ENCODE data around the gene KCNH5.

Gene KCNH5

GRCh38 chr14:62739647-62740046 lies 305.6 kb downstream of the KCNH5 start:
- Histone ChIP-seq H3K9me3 (no peaks in the 10 kb centered on the region), H3K36me3 (replicated peaks) (no peaks in the 10 kb centered on the region), H3K27me3 (ENCODE audit: low read depth) (no peaks in the 10 kb centered on the region), H3K4me1 (no peaks in the 10 kb centered on the region), H3K4me3 (no peak overlapping the region)
- no peak for DNase-seq (ENCODE audit: low spot score in 2 of 2)
- in situ Hi-C loops (cut with MboI; ENCODE audit: low sequenced_read_pairs) = no loop called here

- no peak for DNase-seq (ENCODE audit: low spot score in 2 of 2)
Observed at GRCh38 chr14:62736048-62737043, 308.9 kb downstream of the KCNH5 start.

DNA sequence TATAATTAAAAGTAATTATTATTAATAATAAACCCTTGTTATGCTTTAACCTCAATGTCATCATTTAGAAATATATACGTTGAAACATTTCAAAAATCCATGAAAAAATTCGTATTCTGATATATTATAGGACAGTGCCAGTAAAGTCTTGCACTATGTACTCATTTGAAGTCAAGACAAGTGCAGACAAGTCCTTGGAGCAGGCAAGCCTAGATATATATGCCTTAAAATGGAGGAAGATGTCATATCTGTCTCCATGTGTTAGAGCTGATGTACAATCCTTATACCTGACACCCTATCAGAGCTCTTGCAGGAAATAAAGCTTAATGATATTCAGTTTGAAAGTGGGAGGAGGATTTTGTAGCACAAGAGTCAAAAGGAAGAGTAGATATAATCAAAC lies 310.4 kb downstream of the KCNH5 start:
- H3K4me1 ChIP-seq = no peaks in the 10 kb centered on the region
- H3K9me3 ChIP-seq = no peaks in the 10 kb centered on the region
- H3K4me3 ChIP-seq = no peak overlapping the region
- H3K36me3 ChIP-seq (replicated peaks) = no peaks in the 10 kb centered on the region
- H3K27me3 ChIP-seq (ENCODE audit: low read depth) = no peaks in the 10 kb centered on the region
- in situ Hi-C loops (cut with MboI; ENCODE audit: low sequenced_read_pairs) = no loop called here
- no peak for DNase-seq (ENCODE audit: low spot score in 2 of 2)

More at GRCh38 chr14:62736048-62737043, 308.9 kb downstream of the KCNH5 start:
- Histone ChIP-seq H3K4me3 (no peak overlapping the region), H3K36me3 (replicated peaks) (no peaks in the 10 kb centered on the region), H3K27me3 (ENCODE audit: low read depth) (no peaks in the 10 kb centered on the region), H3K9me3 (no peaks in the 10 kb centered on the region), H3K4me1 (no peaks in the 10 kb centered on the region)
- in situ Hi-C loops (cut with MboI; ENCODE audit: low sequenced_read_pairs) = no loop called here

DNA sequence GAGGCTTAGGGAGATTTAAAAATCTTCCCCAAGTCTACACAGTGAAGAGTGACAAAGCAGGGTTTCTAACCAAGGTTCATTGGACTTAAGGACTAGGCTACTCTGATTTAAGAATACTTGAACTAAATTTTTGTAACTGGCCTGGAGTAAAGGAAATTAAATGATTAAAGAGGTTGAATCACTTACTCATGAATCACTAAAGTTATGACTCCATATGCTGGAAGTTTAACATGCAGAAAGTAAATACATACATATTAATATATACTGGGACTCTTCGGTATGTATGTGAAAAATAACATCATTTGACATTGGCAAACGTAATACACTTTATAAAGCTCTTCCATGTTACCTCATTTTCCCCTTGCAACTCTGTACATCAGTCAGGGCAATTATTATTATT lies 322.9 kb downstream of the KCNH5 start:
- in situ Hi-C loops (cut with MboI; ENCODE audit: low sequenced_read_pairs) = no loop called here
- no peaks in the 10 kb centered on the region for H3K27me3 ChIP-seq (ENCODE audit: low read depth)
- no peak for DNase-seq (ENCODE audit: low spot score in 2 of 2)
- no peaks in the 10 kb centered on the region for H3K36me3 ChIP-seq (replicated peaks)
- H3K4me3 ChIP-seq = no peak overlapping the region
- no peaks in the 10 kb centered on the region for H3K9me3 ChIP-seq
- peaks cover 6% of the 10 kb centered on the region; the same call in 1 of the 2 replicates for H3K4me1 ChIP-seq

- H3K36me3 ChIP-seq (replicated peaks) = no peaks in the 10 kb centered on the region
- no peak for DNase-seq (ENCODE audit: low spot score in 2 of 2)
- H3K27me3 ChIP-seq (ENCODE audit: low read depth) = no peaks in the 10 kb centered on the region
- H3K4me3 ChIP-seq = no peak overlapping the region
- peaks cover 6% of the 10 kb centered on the region; the same call in 1 of the 2 replicates for H3K4me1 ChIP-seq
- in situ Hi-C loops (cut with MboI; ENCODE audit: low sequenced_read_pairs) = no loop called here
- H3K9me3 ChIP-seq = no peaks in the 10 kb centered on the region
Observed at GRCh38 chr14:62718629-62719028, 326.6 kb downstream of the KCNH5 start.

GRCh38 chr14:62711351-62712023 lies 333.8 kb downstream of the KCNH5 start:
- peak in 1 of 2 experiments; percentile 21 for DNase-seq (ENCODE audit: low spot score in 2 of 2)
- in situ Hi-C loops (cut with MboI; ENCODE audit: low sequenced_read_pairs) = no loop called here
- no peaks in the 10 kb centered on the region for H3K27me3 ChIP-seq (ENCODE audit: low read depth)
- H3K9me3 ChIP-seq = no peaks in the 10 kb centered on the region
- no peaks in the 10 kb centered on the region for H3K36me3 ChIP-seq (replicated peaks)
- no peaks in the 10 kb centered on the region; the same call in 1 of the 2 replicates for H3K4me1 ChIP-seq
- no peak overlapping the region for H3K4me3 ChIP-seq

- no peaks in the 10 kb centered on the region; the same call in 1 of the 2 replicates for H3K4me1 ChIP-seq
- no peak for DNase-seq (ENCODE audit: low spot score in 2 of 2)
- no peaks in the 10 kb centered on the region for H3K36me3 ChIP-seq (replicated peaks)
- no peak overlapping the region for H3K4me3 ChIP-seq
- H3K27me3 ChIP-seq (ENCODE audit: low read depth) = no peaks in the 10 kb centered on the region
- in situ Hi-C loops (cut with MboI; ENCODE audit: low sequenced_read_pairs) = no loop called here
- H3K9me3 ChIP-seq = no peaks in the 10 kb centered on the region
Observed at GRCh38 chr14:62710811-62711210, 334.4 kb downstream of the KCNH5 start.

- H3K36me3 ChIP-seq (replicated peaks) = no peaks in the 10 kb centered on the region
- no peaks in the 10 kb centered on the region for H3K27me3 ChIP-seq (ENCODE audit: low read depth)
- no peaks in the 10 kb centered on the region for H3K9me3 ChIP-seq
- no peak overlapping the region for H3K4me3 ChIP-seq
- in situ Hi-C loops (cut with MboI; ENCODE audit: low sequenced_read_pairs) = no loop called here
- DNase-seq (ENCODE audit: low spot score in 2 of 2) = no peak
- H3K4me1 ChIP-seq = no peaks in the 10 kb centered on the region; the same call in 1 of the 2 replicates
Observed at GRCh38 chr14:62709773-62710172, 335.5 kb downstream of the KCNH5 start.

- H3K9me3 ChIP-seq = no peaks in the 10 kb centered on the region
- DNase-seq (ENCODE audit: low spot score in 2 of 2) = no peak
- no peaks in the 10 kb centered on the region for H3K4me1 ChIP-seq
- no peak overlapping the region for H3K4me3 ChIP-seq
- H3K27me3 ChIP-seq (ENCODE audit: low read depth) = no peaks in the 10 kb centered on the region
- H3K36me3 ChIP-seq (replicated peaks) = no peaks in the 10 kb centered on the region
- in situ Hi-C loops (cut with MboI; ENCODE audit: low sequenced_read_pairs) = no loop called here
Observed at GRCh38 chr14:62706217-62706616, 339.0 kb downstream of the KCNH5 start.

GRCh38 chr14:62697461-62697860 lies 347.8 kb downstream of the KCNH5 start:
- Histone ChIP-seq H3K4me1 (peaks cover 5% of the 10 kb centered on the region), H3K4me3 (no peak overlapping the region), H3K9me3 (no peaks in the 10 kb centered on the region), H3K27me3 (ENCODE audit: low read depth) (no peaks in the 10 kb centered on the region), H3K36me3 (replicated peaks) (no peaks in the 10 kb centered on the region)
- no peak for DNase-seq (ENCODE audit: low spot score in 2 of 2)
- in situ Hi-C loops (cut with MboI; ENCODE audit: low sequenced_read_pairs) = no loop called here

GRCh38 chr14:62696929-62697328 lies 348.3 kb downstream of the KCNH5 start:
- Histone ChIP-seq H3K4me3 (no peak overlapping the region), H3K27me3 (ENCODE audit: low read depth) (no peaks in the 10 kb centered on the region), H3K9me3 (no peaks in the 10 kb centered on the region), H3K4me1 (peaks cover 9% of the 10 kb centered on the region), H3K36me3 (replicated peaks) (no peaks in the 10 kb centered on the region)
- in situ Hi-C loops (cut with MboI; ENCODE audit: low sequenced_read_pairs) = no loop called here
- DNase-seq (ENCODE audit: low spot score in 2 of 2) = no peak

DNA sequence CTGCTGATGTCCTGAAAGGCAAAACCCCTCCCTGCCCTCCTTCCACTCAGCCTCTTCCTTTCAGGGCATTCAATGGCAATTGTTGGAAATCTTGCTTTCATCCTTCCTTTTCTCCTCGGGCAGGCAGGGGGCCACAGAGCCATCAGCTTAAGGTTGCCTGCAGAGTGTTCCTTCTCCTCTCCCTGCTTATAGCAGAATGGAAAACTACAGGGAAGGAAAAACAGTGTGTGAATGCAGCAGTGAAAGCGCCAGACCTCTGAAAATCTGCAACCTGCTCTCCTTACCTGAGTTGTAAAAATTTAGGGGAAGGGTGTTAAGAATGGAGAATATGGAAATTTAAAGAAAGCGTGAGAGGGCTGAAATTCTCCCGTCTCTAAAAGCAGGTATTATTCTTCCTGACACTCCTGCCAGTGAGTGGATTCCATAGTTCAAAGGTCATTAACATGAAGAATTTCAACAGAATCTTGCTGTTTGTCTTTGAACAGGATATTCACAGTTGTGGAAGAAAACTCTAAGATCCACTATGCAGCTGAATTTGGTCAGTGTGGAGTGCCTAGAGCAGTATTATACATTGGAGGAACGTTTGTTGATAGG lies 348.8 kb downstream of the KCNH5 start:
- DNase-seq (ENCODE audit: low spot score in 2 of 2) = no peak
- Histone ChIP-seq H3K9me3 (no peaks in the 10 kb centered on the region), H3K4me1 (peaks cover 12% of the 10 kb centered on the region), H3K4me3 (no peak overlapping the region), H3K27me3 (ENCODE audit: low read depth) (no peaks in the 10 kb centered on the region), H3K36me3 (replicated peaks) (no peaks in the 10 kb centered on the region)
- in situ Hi-C loops (cut with MboI; ENCODE audit: low sequenced_read_pairs) = no loop called here

- in situ Hi-C loops (cut with MboI; ENCODE audit: low sequenced_read_pairs) = no loop called here
- Histone ChIP-seq H3K36me3 (replicated peaks) (no peaks in the 10 kb centered on the region), H3K9me3 (no peaks in the 10 kb centered on the region), H3K27me3 (ENCODE audit: low read depth) (no peaks in the 10 kb centered on the region), H3K4me3 (no peak overlapping the region), H3K4me1 (peaks cover 16% of the 10 kb centered on the region)
- DNase-seq (ENCODE audit: low spot score in 2 of 2) = no peak
Observed at GRCh38 chr14:62694075-62694474, 351.2 kb downstream of the KCNH5 start.
